Skin epidermis (tissue), 12 donors: ENCODE measurements around the gene CST4.
"Not testable (repeated sequence)": the region's sequence is repeated elsewhere in the genome, so short reads cannot be mapped to it uniquely, and the experiment has no call there.

Experiments
- H3K27ac ChIP-seq, 21 experiments: fragments of 200-600 bp; sonication (generic) in 11 of 21; one replicate each; pipeline ENCODE4 v1.5.0; 2020; ENCODE audit warnings: mild to moderate bottlenecking in 3 of 21, inconsistent platforms in 2 of 21, moderate library complexity in 2 of 21
- H3K4me3 ChIP-seq, 7 experiments: fragments of 200-600 bp; sonication (generic) in 2 of 7; one replicate each; pipeline ENCODE4 v1.5.0; 2020; ENCODE audit warnings: inconsistent platforms in 2 of 7, mild to moderate bottlenecking in 2 of 7, moderate library complexity in 1 of 7

CST4 gene

DNA sequence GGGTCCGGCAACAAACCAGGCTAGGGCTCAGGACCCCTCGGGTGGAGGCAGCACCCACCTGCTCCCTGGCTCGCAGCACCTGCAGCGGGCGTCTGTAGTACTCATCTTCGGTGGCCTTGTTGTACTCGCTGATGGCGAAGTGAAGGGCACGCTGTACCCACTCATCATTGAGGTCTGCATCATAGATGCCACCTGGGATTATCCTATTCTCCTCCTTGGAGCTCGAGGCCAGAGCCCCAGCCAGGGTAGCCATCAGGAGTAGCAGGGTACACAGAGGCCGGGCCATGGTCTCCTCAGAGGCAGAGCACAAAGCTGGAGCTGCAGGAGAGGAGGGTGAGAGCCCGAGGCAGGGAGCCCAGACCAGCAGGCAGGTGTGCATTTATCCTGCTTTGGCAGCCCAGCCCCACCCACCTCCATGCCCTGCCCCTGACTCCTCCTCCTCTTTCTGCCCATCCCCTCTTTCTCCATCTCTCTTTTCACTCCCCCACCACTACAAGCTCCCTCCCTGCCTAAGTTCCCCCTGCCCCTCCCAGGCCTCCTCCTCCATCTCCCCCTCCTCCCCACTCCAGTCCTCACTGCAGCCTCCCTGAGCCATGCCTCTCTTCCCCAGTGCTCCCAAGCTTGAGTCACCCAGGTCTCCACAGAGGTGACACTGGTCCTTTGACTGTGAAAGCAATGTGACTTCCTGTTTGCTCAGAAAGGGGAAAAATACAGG, at the start of gene CST4:
Gene CST4, minus strand, starts transcription at position 355 of the 715 bp plus-strand sequence. Its CDS starts 69 bp downstream, at position 286.
- not testable (repeated sequence) for H3K27ac ChIP-seq, H3K4me3 ChIP-seq

GRCh38 chr20:23735391-23735790, 46.6 kb upstream of the CST4 start:
- H3K4me3 ChIP-seq, H3K27ac ChIP-seq: not testable (repeated sequence)

- H3K27ac ChIP-seq, H3K4me3 ChIP-seq: not testable (repeated sequence)
Observed at GRCh38 chr20:23734949-23735348, 46.1 kb upstream of the CST4 start.

DNA sequence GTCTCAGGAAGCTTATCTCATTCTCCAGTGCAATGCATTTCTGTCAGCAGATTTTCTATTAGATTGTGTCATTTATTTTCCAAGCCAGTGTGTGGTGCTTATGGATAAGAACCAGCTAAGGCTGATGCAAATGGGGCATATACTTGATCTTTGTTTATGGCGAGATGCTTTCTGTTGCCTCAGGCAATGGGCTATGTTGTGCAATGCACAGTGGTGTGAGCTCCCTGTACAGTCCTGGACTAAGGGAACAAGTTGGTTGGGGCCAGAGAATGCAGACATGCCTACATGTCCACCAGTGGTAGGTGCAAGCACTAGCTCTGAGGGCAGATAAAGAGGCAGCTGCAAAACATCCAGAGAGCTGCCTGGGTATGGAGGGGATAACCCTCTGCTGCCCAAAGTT, 45.6 kb upstream of the CST4 start:
- not testable (repeated sequence) for H3K27ac ChIP-seq, H3K4me3 ChIP-seq

GRCh38 chr20:23727016-23727415, 38.2 kb upstream of the CST4 start:
- H3K4me3 ChIP-seq: no peak overlapping the region
- no peak overlapping the region for H3K27ac ChIP-seq

GRCh38 chr20:23725102-23725501, 36.3 kb upstream of the CST4 start:
- no peak overlapping the region for H3K4me3 ChIP-seq
- no peak overlapping the region for H3K27ac ChIP-seq

DNA sequence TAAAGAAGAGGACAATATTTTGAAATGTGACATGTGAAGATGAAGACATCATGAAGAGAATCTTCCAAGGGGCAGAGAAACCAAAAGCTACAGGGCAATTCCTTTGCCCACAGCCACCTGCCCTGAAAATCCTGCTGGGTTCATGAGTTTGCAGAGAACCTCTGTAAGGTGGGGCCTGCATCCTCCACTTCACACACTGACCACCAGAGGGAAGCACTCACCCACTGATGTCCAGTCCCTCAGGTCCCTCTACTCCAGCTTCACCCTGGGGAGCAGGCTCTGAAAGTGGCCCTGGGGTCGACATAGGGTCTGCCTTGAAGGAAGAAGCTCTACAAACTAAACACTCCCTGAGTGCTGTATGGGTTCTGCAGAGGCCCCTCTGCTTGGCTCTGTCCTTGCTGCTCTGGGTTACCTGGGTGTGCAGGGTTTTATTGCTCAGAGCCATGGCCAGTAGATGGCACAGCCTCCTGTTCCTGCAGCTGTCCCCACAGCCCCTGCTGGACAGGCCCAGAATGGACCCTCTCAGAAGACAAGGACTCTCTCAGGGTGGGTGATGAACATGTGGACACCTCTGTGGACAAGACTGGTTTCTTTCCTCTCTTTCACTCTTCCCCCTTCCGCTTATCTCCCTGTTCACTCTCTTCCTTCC, 34.9 kb upstream of the CST4 start:
- H3K4me3 ChIP-seq: not testable (repeated sequence)

DNA sequence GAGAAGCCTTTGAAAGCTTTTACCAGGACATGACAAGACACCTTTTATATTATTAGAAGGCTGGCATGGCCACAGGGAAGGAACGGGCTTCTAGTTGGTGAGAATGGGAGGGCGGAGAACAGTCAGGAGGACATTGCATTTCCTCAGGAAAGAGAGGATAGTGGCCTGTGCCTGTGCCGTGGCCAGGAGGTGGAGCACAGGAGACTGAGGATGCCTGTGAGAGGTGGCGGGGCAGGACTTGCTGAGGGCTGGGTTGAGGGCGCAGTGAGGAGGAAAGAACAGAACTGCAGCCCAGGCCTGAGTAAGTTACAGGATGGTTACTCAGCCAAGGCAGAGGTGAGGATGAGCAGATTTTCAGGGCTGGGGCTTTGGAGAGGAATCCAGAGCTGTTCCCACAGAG, 34.0 kb upstream of the CST4 start:
- H3K27ac ChIP-seq, H3K4me3 ChIP-seq: not testable (repeated sequence)

More for the DNA sequence above, 34.9 kb upstream of the CST4 start:
- not testable (repeated sequence) for H3K27ac ChIP-seq

DNA sequence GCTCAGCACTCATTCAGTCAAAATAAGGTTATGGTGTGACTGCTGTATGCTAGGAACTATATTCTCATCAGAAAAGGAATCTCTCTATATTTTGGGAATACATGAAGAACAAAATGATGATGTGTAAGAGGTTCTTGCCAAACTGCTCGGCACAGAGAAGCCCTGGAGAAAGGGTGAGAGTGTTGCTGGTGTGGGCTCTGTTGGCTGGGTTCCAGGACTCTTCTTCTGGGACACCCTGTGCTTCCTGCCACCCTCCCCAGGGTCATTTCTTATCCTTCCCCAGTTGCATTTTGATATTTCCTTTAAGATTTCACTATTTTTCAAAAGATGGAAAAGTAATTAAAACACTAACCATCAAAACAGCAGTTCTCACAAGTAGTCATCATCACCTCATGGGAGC, 33.1 kb upstream of the CST4 start:
- Histone ChIP-seq H3K4me3 (no peak overlapping the region), H3K27ac (no peak overlapping the region)

- not testable (repeated sequence) for H3K27ac ChIP-seq, H3K4me3 ChIP-seq
Observed at GRCh38 chr20:23719351-23719750, 30.5 kb upstream of the CST4 start.

DNA sequence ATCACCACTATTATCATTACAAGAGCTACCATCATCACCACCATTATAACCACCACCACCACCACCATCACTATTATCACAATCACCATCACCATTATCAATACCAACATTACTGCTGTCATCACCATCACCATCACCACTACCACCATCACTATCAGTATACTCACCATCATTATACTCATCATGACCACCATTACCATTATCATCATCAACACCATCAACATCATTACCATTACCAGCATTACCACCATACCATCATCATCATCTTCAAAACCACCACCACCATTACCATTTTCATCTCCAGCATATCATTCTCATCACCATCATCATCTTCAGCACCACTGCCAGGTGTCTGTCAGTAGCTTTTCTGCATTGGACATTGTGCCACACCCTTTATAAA, 22.9 kb upstream of the CST4 start:
- not testable (repeated sequence) for H3K27ac ChIP-seq, H3K4me3 ChIP-seq

GRCh38 chr20:23710771-23711170, 21.9 kb upstream of the CST4 start:
- H3K4me3 ChIP-seq: no peak overlapping the region
- H3K27ac ChIP-seq: no peak overlapping the region

- Histone ChIP-seq H3K27ac (no peak overlapping the region), H3K4me3 (no peak overlapping the region)
Observed at GRCh38 chr20:23705895-23706294, 17.1 kb upstream of the CST4 start.

DNA sequence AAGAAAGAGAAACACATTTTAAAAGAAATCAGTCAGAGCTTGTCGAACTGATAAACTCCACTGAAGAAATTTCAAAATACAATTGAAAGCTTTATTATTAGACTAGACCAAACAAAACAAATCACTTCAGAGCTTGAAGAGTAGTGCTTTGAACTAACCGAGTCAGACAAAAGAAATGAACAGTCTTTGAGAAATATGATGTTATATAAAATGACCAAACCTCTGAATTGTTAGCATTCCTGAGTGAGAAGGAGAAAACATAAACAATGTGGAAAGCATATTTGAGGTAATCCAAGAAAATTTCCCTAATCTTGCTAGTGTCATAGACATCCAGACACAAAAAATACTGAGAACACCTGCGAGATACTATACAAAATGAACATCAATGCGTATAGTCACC, 13.2 kb upstream of the CST4 start:
- H3K27ac ChIP-seq: no peak overlapping the region
- no peak overlapping the region for H3K4me3 ChIP-seq

- Histone ChIP-seq H3K27ac (no peak overlapping the region), H3K4me3 (no peak overlapping the region)
Observed at GRCh38 chr20:23700931-23701330, 12.1 kb upstream of the CST4 start.

- H3K27ac ChIP-seq: no peak overlapping the region
- H3K4me3 ChIP-seq: no peak overlapping the region
Observed at GRCh38 chr20:23697947-23698346, 9.1 kb upstream of the CST4 start.

GRCh38 chr20:23695068-23695395, 6.2 kb upstream of the CST4 start:
- H3K27ac ChIP-seq, H3K4me3 ChIP-seq: not testable (repeated sequence)

DNA sequence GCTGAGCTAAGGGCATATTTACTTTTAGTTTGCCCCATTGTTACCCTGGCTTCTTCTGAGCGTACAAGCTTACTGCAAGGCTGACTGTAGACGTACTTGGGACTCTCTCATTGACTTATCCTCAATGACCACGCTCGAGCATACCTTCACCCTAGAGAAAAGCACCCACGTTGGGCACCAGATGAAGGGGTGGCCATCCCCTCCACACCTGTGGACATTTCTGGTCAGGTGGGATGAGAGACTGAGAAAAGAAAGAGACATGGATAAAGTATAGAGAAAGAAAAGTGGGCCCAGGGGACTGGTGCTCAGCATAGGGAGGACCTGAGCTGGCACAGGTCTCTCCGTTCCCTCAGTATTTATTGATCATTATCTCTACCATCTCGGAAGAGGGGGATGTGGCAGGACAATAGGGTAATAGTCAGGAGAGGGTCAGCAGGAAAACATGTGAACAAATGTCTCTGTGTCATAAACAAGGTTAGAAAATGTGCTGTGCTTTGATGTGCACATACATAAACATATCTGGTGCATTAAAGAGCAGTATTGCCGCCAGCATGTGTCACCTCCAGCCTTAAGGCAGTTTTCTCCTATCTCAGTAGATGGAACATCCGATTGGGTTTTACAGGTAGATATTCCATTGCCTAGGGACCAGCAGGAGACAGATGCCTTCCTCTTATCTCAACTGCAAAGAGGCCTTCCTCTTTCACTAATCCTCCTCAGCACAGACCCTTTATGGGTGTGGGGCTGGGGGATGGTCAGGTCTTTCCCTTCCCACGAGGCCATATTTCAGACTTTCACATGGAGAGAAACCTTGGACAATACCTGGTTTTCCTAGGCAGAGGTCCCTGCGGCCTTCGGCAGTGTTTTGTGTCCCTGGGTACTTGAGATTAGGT, 5.6 kb upstream of the CST4 start:
- H3K4me3 ChIP-seq, H3K27ac ChIP-seq: not testable (repeated sequence)

GRCh38 chr20:23692725-23693619, 4.1 kb upstream of the CST4 start:
- H3K4me3 ChIP-seq: not testable (repeated sequence)
- H3K27ac ChIP-seq: peak overlapping the region in 6 of 21 experiments; percentile 23 to 62 (median 54)

- no peak overlapping the region for H3K4me3 ChIP-seq
- no peak overlapping the region for H3K27ac ChIP-seq
Observed at GRCh38 chr20:23691675-23692074, 2.8 kb upstream of the CST4 start.
